HG02981 (cell line): ENCODE results near the gene TTC29.

ENCODE experiments used
- ATAC-seq: cut with Tn5 transposase; IDR thresholded peaks from one replicate; pipeline ENCODE4 v1.9.1; 2021; ENCODE audit warnings: mild to moderate bottlenecking, moderate library complexity; ENCODE audit not compliant: unreplicated experiment

The TTC29 gene

DNA sequence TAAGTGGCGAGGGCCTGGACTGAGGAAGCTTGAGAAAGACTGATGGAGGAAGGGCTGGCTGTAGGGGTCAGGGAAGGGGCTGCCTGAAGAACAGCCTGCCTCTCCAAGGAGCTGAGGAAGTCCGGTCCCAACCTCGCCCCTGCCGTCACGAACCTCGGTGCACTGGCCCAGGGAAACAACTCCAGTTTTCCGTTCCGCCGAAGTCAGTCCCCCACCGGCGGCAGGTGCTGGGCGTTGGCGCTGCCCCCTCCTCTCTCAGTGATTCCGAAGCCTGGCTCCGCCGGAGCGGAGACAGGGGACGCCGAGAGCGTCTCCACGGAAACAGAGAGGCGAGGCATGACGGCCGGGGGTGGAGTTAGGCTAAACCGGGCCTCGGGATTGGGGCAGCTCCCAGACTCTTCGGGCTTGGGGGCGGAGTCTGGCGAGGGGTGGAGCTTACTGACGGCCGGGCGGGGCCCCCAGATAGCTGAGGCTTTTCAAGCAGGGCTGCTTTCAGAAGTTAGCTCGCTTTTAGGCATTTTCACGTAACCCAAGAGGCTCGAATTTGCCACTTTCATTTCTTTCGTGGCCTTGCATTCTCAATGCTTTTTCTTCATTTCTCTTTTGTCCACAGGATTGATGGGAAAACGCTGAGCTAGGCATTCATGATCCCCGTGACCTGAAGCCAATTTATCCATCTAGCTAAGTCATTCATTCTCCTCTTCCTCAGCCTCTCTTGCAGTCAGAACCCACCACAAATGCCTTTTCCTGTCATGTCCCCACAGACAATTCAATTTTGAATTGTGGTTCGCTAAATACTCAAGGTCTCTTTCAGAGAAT, at the start of gene TTC29:
TSS of gene TTC29 (minus strand) at position 309 of the 819 bp plus-strand sequence. CDS start 5,969 bp downstream, outside the sequence.
- ATAC-seq = peak; percentile 100

DNA sequence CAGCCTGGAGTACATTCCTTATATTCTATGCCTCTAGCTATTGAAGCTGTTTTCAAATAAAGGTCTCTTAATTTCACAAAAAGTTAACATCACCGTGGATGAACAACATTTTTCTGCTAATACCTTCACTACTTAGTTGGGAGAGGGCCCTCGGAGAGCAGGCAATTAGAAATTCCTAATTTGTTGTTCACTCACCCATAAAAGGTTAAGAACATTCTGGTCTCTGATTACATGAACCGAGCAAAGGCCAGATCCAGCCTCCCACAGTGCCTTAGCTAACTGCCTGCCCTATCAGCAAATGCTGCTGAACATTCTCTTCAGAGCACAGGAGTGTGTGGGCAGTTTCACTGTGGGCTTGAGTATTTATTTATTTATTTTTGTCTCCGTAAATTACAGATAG, 36.0 kb upstream of the TTC29 start:
- no peak for ATAC-seq

DNA sequence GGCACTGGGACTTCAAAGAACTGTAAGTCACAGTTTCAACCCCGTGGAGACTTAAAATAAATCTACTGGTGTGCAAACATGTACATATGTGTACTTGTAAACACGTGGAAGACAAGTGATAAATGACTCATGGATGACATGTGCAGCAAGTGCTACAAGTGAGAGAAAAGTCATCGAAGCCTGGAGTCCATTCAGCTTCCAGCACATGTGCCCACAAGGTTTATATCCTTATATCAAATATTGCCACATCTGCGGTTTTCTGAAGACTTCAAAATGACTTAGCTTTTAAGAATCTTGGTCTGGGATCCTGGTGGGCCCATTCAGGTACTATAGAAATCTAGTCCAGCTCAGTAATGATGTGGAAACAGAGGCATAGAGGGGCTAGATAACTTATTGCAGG, 33.0 kb upstream of the TTC29 start:
- ATAC-seq = no peak

GRCh38 chr4:146976145-146976544, 30.5 kb upstream of the TTC29 start:
- no peak for ATAC-seq

- no peak for ATAC-seq
Measured at GRCh38 chr4:146975527-146975926, 29.9 kb upstream of the TTC29 start.

GRCh38 chr4:146975036-146975435, 29.4 kb upstream of the TTC29 start:
- ATAC-seq = no peak

DNA sequence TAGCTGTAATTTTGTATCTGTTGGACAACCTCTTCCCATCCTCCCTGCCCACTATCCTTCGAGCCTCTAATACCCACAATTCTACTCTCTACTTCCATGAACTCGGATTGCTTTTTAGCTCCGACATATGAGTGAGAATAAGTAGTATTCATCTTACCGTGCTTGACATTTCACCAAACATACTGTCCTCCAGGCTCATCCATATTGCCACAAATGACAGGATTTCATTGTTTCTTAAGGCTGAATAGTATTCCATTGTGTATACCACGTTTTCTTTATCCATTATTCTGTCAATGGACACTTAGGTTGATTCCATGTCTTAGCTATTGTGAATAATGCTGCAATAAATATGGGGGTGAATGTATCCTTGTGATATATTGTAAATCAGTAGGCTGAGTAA, 26.4 kb upstream of the TTC29 start:
- ATAC-seq = no peak

- ATAC-seq = no peak
Measured at GRCh38 chr4:146969126-146969525, 23.5 kb upstream of the TTC29 start.

GRCh38 chr4:146960634-146961033, 15.0 kb upstream of the TTC29 start:
- ATAC-seq = no peak

DNA sequence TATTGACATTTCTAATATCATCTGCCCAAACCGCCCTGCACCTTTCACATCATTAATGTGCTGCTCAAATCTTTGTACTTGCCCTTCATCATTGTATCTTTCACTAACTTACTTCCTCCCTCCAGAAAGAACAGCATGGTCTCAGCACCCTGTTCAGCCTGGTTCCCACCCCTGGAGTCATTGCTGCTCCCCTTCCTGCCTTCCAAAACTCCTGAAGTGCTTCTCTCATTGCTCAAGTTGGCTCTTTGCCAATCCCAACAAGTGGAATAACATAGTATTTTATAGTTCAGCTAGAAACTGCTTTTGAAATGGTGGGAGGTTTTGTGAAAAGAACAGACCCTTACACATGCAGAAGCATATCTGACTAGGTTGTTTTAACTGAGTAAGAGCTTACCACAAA, 14.0 kb upstream of the TTC29 start:
- ATAC-seq = no peak

DNA sequence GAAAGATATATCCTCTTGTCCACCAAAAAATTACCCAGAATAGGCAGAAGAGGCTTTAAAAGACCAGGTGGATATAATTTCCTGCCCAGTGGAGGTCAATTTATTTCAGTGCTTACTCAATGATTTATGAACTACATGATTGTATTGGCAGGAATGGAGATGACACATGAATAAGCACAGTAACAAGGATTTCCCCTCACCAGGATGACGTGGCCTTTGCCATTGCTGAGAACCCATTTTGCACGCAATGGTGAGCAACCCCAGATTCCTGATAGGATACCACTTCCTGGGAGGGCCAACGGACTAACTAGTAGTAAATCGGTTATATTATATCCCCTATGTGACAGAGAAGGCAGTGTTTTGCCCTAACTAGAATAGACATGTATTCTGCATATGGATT, 11.6 kb upstream of the TTC29 start:
- ATAC-seq = no peak

DNA sequence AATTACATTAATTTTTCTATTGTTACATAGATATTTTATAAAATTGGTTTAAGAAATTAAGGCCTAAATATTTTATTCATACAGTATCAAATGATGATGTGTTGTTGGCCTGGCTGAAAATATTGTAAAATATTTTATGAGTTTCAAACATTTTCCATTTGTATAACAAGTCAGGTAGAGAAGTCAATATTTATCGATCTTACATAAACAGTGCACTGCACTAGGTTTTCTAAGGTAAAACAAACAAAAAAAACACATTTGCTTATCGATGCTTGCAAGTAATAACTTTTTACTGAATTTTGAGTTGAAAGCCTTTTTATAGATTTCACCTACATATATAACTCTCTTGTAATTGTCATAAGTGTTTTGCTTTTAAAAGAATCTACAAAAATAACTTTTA, 7.2 kb upstream of the TTC29 start:
- no peak for ATAC-seq

DNA sequence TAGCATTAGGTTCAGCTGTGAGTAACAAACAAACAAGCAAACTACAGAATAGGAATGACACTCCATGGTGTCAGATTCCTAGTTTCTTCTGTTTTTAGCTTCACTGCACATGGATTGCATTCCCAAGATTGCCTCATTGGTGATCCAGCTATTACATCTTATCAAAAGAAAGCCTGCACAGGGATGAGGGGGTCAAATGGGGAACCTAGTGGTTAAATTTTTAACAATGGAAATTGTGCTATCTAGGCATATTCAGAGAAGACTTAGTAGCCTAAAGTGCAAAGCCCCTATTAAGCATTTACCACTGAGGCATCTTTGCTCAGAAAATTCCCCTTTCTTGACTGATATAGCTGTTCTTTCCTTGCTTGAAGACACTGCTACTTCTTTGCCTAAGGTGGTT, 3.9 kb upstream of the TTC29 start:
- ATAC-seq = no peak

DNA sequence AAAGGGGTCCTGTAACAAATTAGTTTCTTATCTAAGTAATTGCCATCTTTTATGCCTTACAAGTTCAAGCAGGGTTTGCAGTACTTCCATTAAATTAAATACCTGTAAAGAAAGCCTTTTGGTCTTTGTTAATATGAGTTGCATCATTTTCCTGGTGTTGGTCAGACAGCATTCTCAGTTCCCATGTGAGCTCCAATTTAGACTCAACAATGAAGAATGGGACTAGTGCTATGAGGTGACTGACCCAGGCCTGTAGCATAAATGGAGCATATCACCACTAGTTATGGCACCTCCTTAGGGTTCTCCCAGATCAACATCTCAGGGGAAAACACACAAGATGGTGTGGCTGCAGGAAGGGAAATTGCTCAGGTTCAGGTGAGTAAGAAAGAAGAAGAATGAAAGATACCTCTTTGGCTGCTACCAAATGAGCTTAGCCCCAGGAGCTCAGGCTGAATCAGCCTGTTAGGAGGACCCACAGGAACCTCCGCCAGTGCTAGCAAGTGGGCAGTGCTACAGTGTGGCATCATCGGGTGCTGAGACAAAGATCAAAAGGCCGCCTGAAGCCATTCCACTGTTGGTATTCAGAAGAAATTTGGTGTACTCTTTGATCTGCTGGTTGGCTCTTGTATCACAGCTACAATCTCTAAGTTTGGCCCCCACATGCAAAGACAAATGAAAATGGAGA, 1.8 kb downstream of the TTC29 start:
- ATAC-seq = no peak

DNA sequence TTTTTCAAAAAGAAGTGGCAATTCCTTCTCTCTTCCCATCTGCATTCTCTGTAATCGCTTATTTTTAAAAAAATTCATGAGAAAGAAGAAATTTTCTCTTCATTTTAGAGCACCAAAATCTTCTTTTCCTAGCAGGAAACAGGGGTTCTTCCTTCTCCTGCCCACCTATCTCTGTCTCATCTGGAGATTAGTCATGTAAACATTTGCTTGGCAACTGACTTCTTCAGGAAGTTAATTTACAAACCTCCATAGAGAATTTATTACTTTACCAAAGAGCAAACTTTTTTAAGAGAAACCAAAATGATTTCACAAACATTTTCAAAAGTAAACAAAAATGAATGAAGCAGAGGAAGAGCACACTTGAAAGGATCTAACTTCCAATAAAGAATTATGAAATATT, 13.5 kb downstream of the TTC29 start:
- ATAC-seq = no peak

- no peak for ATAC-seq
Measured at GRCh38 chr4:146930673-146931072, 15.0 kb downstream of the TTC29 start.

- no peak for ATAC-seq
Measured at GRCh38 chr4:146927695-146928094, 18.0 kb downstream of the TTC29 start.

- no peak for ATAC-seq
Measured at GRCh38 chr4:146916479-146917076, 29.1 kb downstream of the TTC29 start.

- no peak for ATAC-seq
Measured at GRCh38 chr4:146915132-146915531, 30.5 kb downstream of the TTC29 start.

GRCh38 chr4:146900295-146900694, 45.4 kb downstream of the TTC29 start:
- ATAC-seq = no peak

GRCh38 chr4:146890301-146890700, 55.4 kb downstream of the TTC29 start:
- no peak for ATAC-seq

DNA sequence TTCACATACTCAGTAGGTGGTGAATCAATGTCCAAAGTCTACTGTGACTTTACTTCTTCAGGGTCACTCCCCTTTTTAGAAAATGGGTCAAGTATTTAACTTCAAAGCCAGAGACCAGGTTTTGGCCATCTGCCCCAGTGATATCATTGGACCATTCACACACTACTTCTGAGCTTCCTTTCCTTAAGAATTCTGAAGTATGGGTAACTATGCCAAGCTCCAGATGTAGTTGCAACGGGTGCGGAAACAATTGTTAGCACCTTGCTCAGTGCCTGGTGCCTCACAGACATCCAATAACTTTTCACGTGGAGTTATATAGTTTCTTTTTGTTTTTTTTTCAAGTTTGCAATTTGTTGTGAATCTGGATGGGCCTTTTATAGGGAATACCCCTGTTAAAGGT, 62.6 kb downstream of the TTC29 start:
- no peak for ATAC-seq
